EH (cell line): Measurements from ENCODE around the gene ZFR2.

ENCODE experiments used
- DNase-seq: peaks from one replicate; pipeline ENCODE4 v3.0.0-alpha.2; 2015; ENCODE audit warnings: low read depth

ZFR2 gene

DNA sequence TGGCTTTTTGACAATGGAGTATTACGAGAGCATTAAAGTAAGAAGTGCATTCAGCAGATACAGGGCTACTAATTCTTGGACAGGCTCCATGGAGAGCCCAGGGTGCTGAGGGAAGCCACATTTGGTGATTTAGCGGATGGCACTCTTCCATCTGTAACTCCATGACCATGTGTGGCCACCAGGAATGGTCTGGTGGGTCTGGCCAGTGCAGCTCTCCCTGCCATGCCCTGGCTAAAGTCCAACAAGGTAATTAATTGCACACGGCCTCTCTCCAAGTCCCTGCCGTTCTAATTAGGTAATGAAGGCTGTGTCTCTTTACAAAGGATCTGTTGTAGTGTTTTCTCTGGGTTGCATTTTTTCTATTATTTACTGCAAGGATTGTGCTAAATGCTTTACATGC, 4.3 kb upstream of the ZFR2 start:
- no peak for DNase-seq

DNA sequence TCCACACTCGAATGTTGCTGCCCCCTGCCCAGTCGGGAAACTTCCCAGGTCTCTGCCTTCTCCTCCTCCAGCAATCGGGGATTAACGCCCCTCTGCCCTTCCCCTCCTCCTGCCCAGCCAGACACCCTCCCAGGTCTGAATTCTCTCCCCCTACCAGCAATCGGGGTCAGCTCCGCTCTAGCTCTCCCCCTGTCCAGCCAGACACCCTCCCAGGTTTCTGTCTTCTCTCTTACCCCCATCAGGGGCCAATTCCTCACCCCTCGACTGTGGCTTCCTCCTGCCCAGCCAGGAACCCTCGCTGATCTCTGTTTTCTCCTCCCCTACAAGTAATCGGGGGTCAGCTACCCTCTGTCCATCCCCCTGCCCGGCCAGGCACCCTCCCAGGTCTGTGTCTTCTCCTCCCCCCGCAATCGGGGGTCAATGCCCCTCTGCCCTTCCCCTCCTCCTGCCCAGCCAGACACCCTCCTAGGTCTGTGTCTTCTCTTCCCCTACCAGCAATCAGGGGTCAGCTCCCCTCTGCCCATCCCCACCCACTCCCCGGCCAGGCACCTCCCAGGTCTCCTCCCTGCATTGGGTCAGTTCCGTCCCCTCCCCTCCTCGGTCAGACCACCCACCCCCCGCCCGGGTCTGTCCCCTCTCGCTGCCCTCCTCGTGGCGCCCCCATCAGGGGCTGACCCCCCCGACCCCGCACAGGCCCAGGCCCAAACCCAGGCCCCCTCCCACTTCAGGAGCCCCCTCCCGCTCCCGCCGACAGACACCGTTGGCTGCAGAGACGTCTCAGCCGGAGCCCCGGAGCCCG, 668 bp downstream of the ZFR2 start:
- DNase-seq: no peak

DNA sequence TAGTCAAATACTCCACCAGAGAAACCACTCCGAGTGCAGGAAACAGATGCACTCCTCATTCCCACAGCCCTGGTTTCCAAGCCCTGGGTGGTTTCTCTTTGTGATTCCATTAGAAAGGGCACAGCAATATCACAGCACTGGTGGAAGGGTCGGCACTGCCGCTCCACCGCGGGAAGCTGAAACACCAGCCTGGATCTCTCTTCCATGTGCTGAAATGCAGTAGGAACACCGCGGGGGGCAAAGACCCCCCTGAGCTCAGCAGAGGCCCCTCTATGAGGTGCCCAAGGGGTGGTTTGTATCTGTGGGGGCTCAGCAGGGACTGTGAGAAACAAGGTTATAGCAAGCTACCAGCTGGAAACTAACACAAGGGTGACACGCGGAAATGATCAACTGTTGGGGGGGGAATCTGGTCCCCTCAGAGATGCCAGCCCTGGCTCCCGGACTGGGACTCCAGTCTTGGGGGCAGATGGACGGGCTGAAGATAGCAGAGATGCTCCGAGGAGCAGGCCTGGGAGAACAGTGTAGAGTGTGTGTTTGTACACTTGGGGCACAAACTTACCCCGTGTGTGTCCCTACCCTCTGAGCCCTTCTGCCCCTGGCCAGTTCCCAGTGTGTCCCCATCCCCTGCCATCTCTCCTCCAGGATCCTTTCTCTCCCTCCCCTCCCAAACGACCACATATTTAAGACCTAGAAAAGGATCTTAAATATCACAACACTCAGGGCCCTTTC, 1.8 kb downstream of the ZFR2 start:
- DNase-seq: no peak

DNA sequence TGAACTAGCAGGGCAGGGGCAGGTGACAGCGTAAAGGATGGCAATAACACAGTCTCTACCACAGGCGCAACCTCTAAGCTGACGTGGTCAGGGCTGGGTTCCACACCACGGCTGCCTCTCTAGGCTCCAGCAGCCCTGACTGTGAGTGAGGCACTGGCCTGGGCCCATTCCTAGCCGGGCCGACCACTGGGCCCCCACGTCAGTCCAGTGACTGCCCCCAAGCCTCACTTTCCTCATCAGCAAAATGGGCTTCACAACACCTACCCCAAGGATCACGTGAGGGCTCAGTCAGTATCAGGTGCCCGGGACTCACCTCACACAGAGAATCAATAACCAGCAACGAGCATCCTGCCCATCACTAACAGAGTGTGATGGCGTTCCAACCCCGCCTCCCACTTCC, 5.2 kb downstream of the ZFR2 start:
- DNase-seq: no peak

DNA sequence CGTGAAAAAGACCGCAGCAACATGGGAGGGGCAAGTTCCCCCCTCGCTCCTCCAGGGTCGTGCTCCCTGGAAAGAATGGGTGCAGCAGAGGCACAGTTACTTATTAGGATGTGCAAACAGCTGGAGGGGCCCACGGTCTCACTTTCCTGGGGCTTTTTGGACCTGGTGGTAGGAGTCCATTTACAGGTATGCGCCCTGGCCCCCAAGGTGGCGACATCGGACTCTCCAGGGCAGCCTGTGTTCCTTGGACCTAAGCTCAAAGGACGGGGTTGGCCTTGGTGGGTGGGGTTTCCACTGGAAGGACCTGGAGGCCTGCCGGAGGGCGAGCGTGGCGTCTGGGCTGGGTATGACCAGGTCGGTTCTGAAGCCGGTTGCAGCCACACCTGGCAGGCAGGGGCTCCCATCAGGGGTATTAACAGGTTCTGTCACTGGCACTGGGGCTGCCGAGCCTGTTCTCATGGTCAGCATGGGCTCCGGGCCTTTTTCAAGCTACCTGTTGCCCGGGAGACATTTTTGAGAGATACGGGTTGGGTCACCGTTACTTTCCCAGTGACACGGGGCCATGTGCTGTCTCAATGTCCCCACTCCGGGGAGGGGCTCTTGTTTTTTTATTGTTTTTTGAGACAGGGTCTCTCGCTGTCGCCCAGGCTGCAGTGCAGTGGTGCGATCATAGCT, 5.9 kb downstream of the ZFR2 start:
- no peak for DNase-seq

DNA sequence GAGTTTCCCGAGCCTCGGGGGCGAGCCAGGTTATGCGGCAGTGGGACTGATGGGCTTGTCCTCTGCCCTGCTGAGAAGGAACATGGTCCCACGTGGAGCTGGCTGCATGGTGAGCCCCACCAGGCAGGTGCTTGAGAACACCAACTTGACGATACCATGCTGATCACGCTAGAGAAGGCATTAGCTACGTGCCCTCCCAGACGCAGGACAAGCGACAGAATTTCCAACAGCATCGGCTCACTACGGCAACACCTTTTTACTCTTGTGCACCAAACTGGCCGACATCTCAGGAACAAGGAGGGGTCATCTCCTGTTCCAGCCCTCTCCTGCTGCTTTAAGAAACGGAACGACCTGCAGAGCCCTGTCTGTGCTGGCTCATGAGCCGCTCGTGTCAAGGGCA, 8.3 kb downstream of the ZFR2 start:
- DNase-seq: no peak

DNA sequence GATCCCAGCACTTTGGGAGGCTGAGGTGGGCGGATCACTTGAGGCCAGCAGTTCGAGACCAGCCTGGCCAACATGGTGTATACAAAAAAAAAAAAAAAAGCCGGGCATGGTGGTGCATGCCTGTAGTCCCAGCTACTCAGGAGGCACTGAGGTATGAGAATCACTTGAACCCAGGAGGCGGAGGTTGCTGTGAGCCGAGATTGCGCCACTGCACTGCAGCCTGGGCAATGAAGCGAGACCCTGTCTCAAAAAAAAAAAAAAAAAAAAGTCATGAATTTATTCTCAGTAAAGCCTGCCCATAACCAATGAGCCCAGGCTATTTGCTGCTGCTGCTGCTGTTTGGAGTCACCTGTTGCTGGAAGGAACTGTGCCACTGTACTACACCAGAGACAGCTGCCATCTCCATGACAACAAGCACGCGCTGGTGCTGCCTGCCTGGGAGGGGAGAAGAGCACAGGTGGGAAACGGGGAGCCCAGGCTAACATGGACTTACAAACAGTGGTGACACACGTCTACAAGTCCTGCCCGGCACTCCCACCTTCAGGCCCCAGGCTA, 11.3 kb downstream of the ZFR2 start:
- no peak for DNase-seq

DNA sequence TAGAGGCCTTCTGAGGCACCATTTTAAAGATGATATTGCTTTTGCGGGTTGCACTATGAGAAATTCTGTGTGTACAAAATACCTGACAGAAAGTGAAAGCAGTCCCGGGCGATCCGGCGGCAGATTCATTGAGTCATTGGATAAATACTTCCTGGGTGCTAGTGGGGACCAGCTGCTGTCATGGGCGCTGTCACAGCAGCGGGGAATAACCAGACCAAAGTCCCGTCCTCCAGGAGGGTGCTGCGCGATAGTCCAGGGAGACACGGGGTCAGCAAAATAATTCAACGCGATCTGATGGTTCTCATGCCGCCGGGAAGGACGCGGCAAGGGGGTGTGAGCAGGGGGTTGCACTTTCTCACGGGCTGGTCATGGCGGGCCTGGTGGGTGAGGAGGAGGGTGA, 13.5 kb downstream of the ZFR2 start:
- no peak for DNase-seq

DNA sequence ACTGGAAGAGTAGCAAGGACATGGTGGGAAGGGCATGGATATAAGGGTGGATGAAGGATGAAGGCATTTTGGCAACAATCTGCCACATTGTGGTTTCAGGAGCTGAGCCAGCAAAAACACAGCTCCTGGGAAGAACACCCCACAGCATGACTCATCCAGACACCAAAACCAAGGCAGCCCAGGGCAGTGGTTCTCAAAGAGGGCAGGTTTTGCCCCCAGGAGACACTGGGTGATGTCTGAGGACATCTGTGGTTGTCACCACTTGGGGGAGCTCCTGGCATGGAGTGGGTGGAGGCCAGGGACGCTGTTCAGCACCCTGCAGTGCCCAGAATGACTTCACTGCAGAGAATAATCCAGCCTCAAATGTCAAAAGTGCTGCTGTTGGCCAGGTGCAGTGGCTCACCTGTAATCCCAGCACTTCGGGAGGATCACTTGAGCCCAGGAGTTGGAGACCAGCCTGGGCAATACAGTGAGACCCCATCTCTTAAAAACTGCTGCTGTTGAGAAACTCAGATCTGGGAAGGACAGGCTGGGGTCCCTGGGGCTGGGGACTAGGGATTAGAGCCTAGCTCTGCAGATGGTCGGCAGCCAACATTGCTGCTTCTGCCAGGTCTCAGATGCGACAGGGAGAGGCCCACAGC, 16.1 kb downstream of the ZFR2 start:
- DNase-seq: peak; percentile 90

DNA sequence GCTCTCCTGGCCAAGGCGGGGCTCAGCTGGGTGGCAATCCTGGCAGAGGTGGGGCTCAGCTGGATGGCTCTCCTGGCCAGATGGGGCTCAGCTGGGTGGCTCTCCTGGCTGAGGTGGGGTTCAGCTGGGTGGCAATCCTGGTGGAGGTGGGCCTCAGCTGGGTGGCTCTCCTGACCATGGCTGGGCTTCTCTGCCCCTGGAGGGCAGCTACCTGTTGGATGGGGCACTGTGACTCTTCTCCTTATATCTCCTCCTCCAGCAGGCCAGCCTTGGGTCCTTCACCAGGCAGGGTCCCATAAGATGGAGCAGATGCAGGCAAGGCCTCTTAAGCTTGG, 16.7 kb downstream of the ZFR2 start:
- DNase-seq: no peak

DNA sequence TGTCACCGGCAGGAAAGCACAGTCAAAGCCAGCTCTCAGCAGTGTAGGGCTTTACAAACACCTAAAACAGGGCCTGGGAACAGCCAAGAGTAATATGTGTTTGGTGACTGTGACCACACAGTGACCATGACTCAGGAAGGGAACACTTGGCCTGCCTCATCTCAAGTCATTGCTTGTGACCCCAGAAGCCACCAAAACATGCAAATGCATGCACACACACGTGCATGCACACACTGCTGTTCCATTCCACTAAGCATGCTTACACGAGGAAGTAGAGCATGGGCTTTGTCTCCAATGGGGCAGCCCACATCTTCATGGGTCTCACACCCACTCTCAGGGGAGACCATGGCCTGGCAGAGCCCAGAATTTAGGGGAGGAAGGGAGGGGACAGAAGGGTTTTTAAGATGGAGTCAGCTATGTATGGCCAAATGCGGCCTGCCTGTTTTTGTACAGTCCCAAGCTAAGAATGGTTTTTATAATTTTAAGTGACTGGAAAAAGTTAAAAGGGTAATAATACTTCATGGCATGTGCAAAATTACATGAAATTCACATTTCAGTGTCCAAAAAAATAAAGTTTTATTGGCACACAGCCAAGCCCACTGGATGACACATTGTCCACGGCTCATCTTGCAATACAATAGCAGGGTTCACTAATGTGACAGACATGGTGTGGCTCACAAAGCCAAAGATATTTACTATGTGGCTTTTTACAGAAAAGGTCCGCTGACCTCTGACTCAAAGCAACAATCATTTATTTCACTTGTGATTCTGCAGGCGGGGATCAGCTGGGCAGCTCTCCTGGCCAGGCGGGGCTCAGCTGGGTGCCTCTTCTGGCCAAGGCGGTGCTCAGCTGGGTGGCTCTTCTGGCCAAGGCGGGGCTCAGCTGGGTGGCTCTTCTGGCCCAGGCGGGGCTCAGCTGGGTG, 17.3 kb downstream of the ZFR2 start:
- peak; percentile 13 for DNase-seq

DNA sequence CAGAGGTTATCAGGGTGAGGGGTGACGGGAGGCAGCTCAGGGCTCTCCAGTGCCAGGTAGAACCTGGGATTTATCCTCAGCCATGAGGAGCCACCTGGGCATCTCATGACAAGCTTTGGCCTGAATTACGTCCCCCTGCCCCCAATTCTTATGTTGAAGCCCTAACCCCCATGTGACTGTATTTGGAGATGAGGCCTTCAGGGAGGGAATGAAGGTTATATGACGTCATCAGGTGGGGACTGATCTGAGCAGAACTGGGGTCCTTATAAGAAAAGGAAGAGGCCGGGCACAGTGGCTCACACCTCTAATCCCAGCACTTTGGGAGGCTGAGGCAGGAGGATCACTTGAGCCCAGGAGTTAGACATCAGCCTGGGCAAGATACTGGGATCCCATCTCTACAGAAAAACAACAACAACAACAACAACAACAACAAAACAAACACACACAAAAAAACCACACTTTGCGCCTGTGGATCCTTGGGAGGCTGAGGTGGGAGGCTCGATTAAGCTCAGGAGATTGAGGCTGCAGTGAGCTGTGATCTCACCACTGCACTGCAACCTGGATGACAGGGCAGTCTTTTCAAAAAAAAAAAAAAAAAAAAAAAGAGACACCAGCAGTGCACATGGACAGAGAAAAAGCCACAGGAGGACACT, 18.4 kb downstream of the ZFR2 start:
- DNase-seq: no peak

DNA sequence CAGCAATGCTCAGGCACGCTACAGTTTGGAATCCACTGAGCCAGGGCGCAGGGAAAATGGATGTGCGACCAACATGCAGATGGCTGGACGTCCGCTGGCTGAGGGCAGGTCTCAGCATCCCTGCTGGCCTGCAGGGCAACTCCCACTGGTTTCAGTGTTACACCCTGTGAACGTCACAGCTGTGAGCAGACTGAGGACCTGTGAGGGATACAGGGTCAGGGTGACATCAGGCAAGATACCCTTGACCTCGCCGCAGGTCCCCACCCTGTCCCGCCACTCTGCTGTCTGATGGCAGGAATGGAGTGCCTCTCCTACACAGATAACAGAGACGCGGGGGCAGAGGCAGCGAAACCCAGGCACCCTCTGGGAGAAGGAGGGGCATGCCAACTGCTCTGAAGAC, 19.1 kb downstream of the ZFR2 start:
- no peak for DNase-seq

DNA sequence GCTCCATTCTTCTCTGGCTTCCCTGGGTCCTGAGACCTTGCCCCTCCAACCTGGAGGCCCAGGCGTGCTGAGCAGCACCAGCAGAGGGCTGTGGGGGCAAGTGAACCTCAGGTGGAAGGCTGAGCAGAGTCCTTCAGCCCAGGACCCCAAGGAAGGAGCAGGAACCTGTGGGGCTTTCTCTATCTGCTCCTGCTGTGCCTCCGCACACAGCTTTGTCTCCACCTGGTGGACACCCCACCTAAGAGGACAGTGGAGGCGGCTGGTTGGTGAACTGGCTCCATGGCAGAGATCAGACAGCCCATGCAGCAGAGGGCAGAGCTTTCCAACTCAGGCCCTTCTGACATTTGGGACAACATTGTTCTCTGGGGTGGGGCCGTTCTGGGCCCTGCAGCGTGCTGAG, 19.7 kb downstream of the ZFR2 start:
- DNase-seq: peak; percentile 39

DNA sequence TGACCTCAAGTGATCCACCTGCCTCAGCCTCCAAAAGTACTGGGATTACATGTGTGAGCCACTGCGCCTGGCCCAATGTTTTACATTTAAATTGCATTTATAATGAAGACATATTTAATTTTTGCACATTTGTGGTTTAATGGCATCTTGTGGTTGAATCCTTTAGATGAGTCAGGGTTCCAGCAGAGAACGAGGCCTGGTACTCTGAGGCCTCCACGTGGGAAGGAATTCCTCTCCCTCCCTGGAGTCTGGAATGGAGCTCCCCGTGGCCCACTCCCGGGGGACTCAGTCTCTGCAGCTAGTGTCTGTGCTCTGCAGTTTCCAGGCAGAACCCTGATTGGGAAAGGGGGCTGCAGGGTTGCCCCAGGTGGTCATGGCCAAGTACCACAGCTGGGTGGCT, 24.2 kb downstream of the ZFR2 start:
- peak; percentile 79 for DNase-seq

DNA sequence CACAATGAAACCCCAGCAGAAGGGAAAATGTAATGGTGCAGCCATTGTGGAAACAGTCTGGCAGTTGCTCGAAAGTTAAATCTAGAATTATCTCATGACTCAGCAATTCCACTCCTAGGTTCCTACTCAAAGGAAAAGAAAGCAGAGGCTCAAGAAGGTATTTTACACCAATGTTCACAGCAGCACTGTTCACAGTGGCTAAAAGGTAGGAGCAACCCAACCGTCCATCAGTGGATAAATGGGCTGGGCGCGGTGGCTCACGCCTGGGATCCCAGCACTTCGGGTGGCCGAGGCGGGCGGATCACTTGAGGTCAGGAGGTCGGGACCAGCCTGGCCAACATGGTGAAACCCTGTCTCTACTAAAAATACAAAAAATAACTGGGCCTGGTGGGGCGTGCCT, 25.9 kb downstream of the ZFR2 start:
- DNase-seq: no peak

DNA sequence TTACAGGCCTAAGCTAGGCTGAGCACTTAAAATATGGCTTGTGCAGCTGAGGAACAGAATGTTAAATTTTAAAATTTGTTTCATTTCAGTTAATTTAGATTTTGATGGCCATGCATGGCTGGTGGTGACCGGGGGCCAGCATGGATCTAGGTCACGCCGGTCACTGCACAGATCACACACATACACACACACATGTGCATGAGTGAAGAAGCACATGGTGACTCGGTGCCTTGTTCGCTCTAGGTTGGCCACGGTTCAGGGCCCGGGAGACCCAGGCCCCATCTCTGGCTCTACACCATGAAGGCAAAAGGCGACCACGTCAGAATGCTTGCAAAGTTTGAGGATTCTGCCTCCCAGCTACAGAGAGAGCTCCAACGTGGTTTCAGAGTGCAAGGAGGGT, 28.0 kb downstream of the ZFR2 start:
- DNase-seq: no peak

DNA sequence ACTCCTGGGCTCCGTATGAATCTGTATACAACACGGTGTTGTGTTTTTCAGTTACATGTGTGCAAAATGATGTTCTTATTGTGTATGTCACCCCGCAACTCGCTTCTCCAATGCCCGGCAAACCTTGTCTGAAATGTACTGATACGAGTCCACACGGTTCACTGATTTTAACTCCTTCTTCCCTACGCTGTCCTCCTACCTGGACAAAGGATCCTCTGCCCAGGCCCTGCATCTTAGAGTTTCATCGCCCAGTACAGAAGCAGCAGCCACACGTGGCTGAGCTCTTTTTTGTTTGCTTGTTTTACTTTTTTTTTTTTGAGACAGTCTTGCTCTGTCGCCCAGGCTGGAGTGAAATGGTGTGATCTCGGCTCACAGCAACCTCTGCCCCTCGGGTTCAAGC, 28.9 kb downstream of the ZFR2 start:
- no peak for DNase-seq

DNA sequence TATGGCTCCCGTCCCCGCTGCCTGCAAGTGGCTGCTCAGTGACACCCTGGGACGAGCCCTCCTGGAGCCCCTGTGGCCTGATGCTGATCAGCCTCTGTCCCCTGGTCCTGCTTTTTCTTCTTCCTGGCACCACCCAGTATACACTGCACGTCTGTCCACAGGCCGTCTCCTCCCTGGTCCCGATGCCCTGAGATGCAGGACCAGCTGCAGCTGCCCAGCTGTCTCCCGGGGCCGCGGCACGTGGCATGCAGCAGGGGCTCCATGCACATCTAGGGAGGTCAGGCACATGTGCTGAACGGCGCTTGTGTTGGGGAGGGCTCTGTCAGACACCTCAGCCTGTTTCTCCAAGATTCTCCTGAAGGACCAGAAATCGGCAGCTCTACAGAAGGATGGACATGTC, 30.2 kb downstream of the ZFR2 start:
- no peak for DNase-seq

DNA sequence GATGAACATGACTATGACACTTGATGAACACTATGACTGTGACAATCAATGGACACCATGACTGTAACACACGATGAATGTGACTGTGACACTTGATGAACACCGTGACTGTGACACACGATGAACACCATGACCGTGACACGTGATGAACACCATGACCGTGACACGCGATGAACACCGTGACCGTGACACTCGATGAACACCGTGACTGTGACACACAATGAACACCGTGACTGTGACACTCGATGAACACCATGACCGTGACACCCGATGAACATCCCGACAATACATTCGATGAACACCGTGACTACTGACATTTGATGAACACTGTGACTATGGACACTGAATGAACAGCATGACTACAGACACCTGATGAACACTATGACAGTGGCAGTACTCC, 30.9 kb downstream of the ZFR2 start:
- DNase-seq: no peak

DNA sequence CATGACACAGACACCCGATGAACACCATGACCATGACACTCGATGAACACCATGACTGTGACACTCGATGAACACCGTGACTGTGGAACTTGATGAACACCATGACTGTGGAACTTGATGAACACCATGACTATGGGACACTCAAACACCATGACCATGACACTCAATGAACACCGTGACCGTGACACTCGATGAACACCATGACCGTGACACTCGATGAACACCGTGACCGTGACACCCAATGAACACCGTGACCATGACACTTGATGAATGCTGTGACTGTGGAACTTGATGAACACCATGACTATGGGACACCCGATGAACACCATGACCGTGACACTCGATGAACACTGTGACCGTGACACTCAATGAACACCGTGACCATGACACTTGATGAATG, 31.5 kb downstream of the ZFR2 start:
- DNase-seq: no peak
